HepG2 (cell line): ENCODE results near the gene NPHP4. TPM values are rescaled to one million over a fixed set of nuclear protein-coding genes. Genes with fewer than 3 reads are reported as not detected.
A peak's percentile ranks its signal among the peaks of the same experiment; 100 is the strongest.

ENCODE experiments used
- CEBPG ChIP-seq: IDR thresholded peaks from 2 replicates; pipeline ENCODE4 v1.6.1; 2016
- CREM ChIP-seq, 2 experiments: sonication (generic) in 1 of 2; formaldehyde crosslinking in 1 of 2; IDR thresholded peaks; 2 replicates each; pipeline versions ENCODE4 v1.4.0 to v1.6.1; 2016 to 2020; ENCODE audit warnings: antibody characterized with exemption in 1 of 2, mild to moderate bottlenecking in 1 of 2, missing genetic modification reagents in 1 of 2
- DPF2 ChIP-seq: sonication (generic); formaldehyde crosslinking; IDR thresholded peaks from 2 replicates; pipeline ENCODE4 v1.4.0; 2020; ENCODE audit warnings: mild to moderate bottlenecking, low read depth, missing genetic modification reagents, borderline replicate concordance
- DRAP1 ChIP-seq: IDR thresholded peaks from 2 replicates; pipeline ENCODE4 v1.6.1; 2016; ENCODE audit warnings: missing genetic modification reagents, missing compliant biosample characterization
- FOXO1 ChIP-seq: sonication (generic); formaldehyde crosslinking; IDR thresholded peaks from 2 replicates; pipeline ENCODE4 v1.4.0; 2020; ENCODE audit warnings: missing genetic modification reagents
- HNF4G ChIP-seq, 2 experiments: sonication (generic) in 1 of 2; formaldehyde crosslinking in 1 of 2; IDR thresholded peaks; 2 replicates each; pipeline versions ENCODE4 v1.4.0 to v1.6.1; 2011 to 2020; ENCODE audit warnings: borderline replicate concordance in 2 of 2, low read depth in 2 of 2, mild to moderate bottlenecking in 2 of 2, low read length in 1 of 2, missing genetic modification reagents in 1 of 2, moderate library complexity in 1 of 2
- KAT7 ChIP-seq: IDR thresholded peaks from 2 replicates; pipeline ENCODE4 v1.6.1; 2018; ENCODE audit warnings: borderline replicate concordance, missing compliant biosample characterization
- KDM5B ChIP-seq: sonication (generic); formaldehyde crosslinking; IDR thresholded peaks from 2 replicates; pipeline ENCODE4 v1.4.0; 2020; ENCODE audit warnings: missing genetic modification reagents, mild to moderate bottlenecking, borderline replicate concordance
- NAIF1 ChIP-seq: sonication (generic); formaldehyde crosslinking; IDR thresholded peaks from 2 replicates; pipeline ENCODE4 v1.5.0; 2020; ENCODE audit warnings: mild to moderate bottlenecking, missing genetic modification reagents, borderline replicate concordance
- NFIC ChIP-seq: IDR thresholded peaks from 2 replicates; pipeline ENCODE4 v1.6.1; 2012; ENCODE audit warnings: mild to moderate bottlenecking, low read length, inconsistent platforms
- SAP130 ChIP-seq: IDR thresholded peaks from 2 replicates; pipeline ENCODE4 v1.6.1; 2016; ENCODE audit warnings: low read depth
- SOX13 ChIP-seq, 3 experiments: fragments of 450-650 bp in 1 of 3; sonication (generic) in 1 of 3; formaldehyde crosslinking in 1 of 3; IDR thresholded peaks in 2 of 3; conservative IDR thresholded peaks in 1 of 3; 2 replicates each; pipeline versions ENCODE4 v1.5.0 to v1.6.1; 2016 to 2020; ENCODE audit warnings: antibody characterized with exemption in 1 of 3, mild to moderate bottlenecking in 1 of 3, missing compliant biosample characterization in 1 of 3, missing genetic modification reagents in 1 of 3, moderate library complexity in 1 of 3
- TBX3 ChIP-seq: fragments of 450-650 bp; IDR thresholded peaks from 2 replicates; pipeline ENCODE4 v1.6.1; 2017; ENCODE audit warnings: antibody characterized with exemption, mild to moderate bottlenecking, inconsistent platforms, borderline replicate concordance
- TCF7 ChIP-seq: sonication (generic); IDR thresholded peaks from 2 replicates; pipeline ENCODE4 v1.6.1; 2016; ENCODE audit warnings: antibody characterized with exemption, low read depth
- UBTF ChIP-seq: sonication (generic); formaldehyde crosslinking; IDR thresholded peaks from 2 replicates; pipeline ENCODE4 v1.4.0; 2020; ENCODE audit warnings: mild to moderate bottlenecking, missing genetic modification reagents
- ZBTB4 ChIP-seq: sonication (generic); formaldehyde crosslinking; IDR thresholded peaks from 2 replicates; pipeline ENCODE4 v1.4.0; 2020; ENCODE audit warnings: missing genetic modification reagents, mild to moderate bottlenecking, borderline replicate concordance
- ZNF614 ChIP-seq: IDR thresholded peaks from 2 replicates; pipeline ENCODE4 v1.6.1; 2018; ENCODE audit warnings: missing biosample characterization, missing genetic modification reagents, inconsistent platforms, borderline replicate concordance
- ZNF883 ChIP-seq: sonication (generic); formaldehyde crosslinking; IDR thresholded peaks from 2 replicates; pipeline ENCODE4 v1.5.1; 2020; ENCODE audit warnings: mild to moderate bottlenecking, missing genetic modification reagents; ENCODE audit errors: not compliant biosample characterization
- polyA plus RNA-seq, 8 experiments: library from polyadenylated mRNA; depleted of rRNA in 3 of 8; stranded (reverse) in 7 of 8; unstranded in 1 of 8; fragments of >200 nt; fragmentation: Illumina TruSeq in 4 of 8; extraction: Trizol in 4 of 8; gene quantifications; 2 replicates each; pipeline versions ENCODE4 v1.2.1 to v1.2.3, GENCODE V29; 2011 to 2016; ENCODE audit warnings: low read depth in 4 of 8, missing spikeins in 1 of 8, mixed read lengths in 1 of 8; ENCODE audit not compliant: insufficient read depth in 1 of 8
- total RNA-seq, 5 experiments: library from RNA; depleted of rRNA; stranded (reverse); fragments of >200 nt; fragmentation: Illumina TruSeq; extraction: Trizol; gene quantifications; 2 replicates each; pipeline ENCODE4 v1.2.3, GENCODE V29; 2016; ENCODE audit warnings: low read depth in 1 of 5
- TF ChIP-seq, protein P1 (sequence below): sonication (generic); formaldehyde crosslinking; IDR thresholded peaks from 2 replicates; pipeline ENCODE4 v1.8.1; 2023; ENCODE audit warnings: mild to moderate bottlenecking, inconsistent platforms, moderate library complexity, missing genetic modification reagents, borderline replicate concordance
- TF ChIP-seq, protein P2 (sequence below): sonication (generic); formaldehyde crosslinking; IDR thresholded peaks from 2 replicates; pipeline ENCODE4 v1.4.0; 2020; ENCODE audit warnings: mild to moderate bottlenecking, missing genetic modification reagents

The NPHP4 gene
- total and polyA plus RNA-seq, 2 of the 13 experiments (the other 11 are each of a cell fraction or from before 2014, with no cell fraction given), result 4.4 to 6.8 TPM

- TF ChIP-seq HNF4G (IDR thresholded peaks at IDR 0.05; ENCODE audit: borderline replicate concordance, low read depth, low read length), result peak; percentile 86
- TF ChIP-seq HNF4G (CRISPR knock-in tag; IDR thresholded peaks at IDR 0.05; ENCODE audit: borderline replicate concordance, low read depth), result peak; percentile 58; the same call in 1 of the 2 replicates
- TF ChIP-seq FOXO1 (CRISPR knock-in tag), result peak; percentile 19; the same call in 1 of the 2 replicates
- no peak for TF ChIP-seq ZNF883 (CRISPR knock-in tag)
- 0 out of 2 replicates have a peak, but pooled peaks have one; percentile 42 for TF ChIP-seq KAT7 (CRISPR knock-in tag)
- peak; percentile 92 for TF ChIP-seq SOX13 (IDR thresholded peaks at IDR 0.05)
- peak in 1 of 2 experiments; percentile 98; a peak in 2 of 4 replicates for TF ChIP-seq SOX13 (CRISPR knock-in tag; conservative IDR thresholded peaks at IDR 0.05 in 1 of 2, IDR thresholded peaks at IDR 0.05 in 1 of 2)
- TF ChIP-seq, protein P1, sequence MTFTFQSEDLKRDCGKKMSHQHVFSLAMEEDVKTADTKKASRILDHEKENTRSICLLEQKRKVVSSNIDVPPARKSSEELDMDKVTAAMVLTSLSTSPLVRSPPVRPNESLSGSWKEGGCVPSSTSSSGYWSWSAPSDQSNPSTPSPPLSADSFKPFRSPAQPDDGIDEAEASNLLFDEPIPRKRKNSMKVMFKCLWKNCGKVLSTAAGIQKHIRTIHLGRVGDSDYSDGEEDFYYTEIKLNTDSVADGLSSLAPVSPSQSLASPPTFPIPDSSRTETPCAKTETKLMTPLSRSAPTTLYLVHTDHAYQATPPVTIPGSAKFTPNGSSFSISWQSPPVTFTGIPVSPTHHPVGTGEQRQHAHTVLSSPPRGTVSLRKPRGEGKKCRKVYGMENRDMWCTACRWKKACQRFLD, result no peak
- TF ChIP-seq CREM (IDR thresholded peaks at IDR 0.05), result peak; percentile 46; the same call in 1 of the 2 replicates
- no peak for TF ChIP-seq CREM (CRISPR knock-in tag; IDR thresholded peaks at IDR 0.05)
- no peak for TF ChIP-seq KDM5B
- TF ChIP-seq SAP130, result peak; percentile 50; the same call in 1 of the 2 replicates
- TF ChIP-seq TBX3, result no peak
- TF ChIP-seq, protein P2, sequence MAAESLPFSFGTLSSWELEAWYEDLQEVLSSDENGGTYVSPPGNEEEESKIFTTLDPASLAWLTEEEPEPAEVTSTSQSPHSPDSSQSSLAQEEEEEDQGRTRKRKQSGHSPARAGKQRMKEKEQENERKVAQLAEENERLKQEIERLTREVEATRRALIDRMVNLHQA (CRISPR knock-in tag), result no peak
- peak; percentile 41; the same call in 1 of the 2 replicates for TF ChIP-seq NFIC
- TF ChIP-seq TCF7, result peak; percentile 47
- TF ChIP-seq ZNF614 (CRISPR knock-in tag), result peak; percentile 62
- TF ChIP-seq UBTF (CRISPR knock-in tag), result 0 out of 2 replicates have a peak, but pooled peaks have one; percentile 30
- TF ChIP-seq DPF2 (CRISPR knock-in tag), result peak; percentile 70; the same call in 1 of the 2 replicates
- TF ChIP-seq ZBTB4 (CRISPR knock-in tag), result no peak
- no peak for TF ChIP-seq NAIF1 (CRISPR knock-in tag)
- peak; percentile 50 for TF ChIP-seq DRAP1 (CRISPR knock-in tag)
- peak; percentile 86 for TF ChIP-seq CEBPG
These were observed 58.6 kb downstream of the NPHP4 start (continued) for GRCh38 chr1:5933676-5934057.
